C4-2B (cell line): ENCODE data around the gene LRRC3.

ENCODE experiments used
- CTCF ChIP-seq: fragments of 450-650 bp; conservative IDR thresholded peaks from 2 replicates; pipeline ENCODE4 v1.5.1; 2017; ENCODE audit warnings: mild to moderate bottlenecking
- ZFX ChIP-seq: fragments of 450-650 bp; IDR thresholded peaks from 2 replicates; pipeline ENCODE4 v1.6.1; 2017

GRCh38 chr21:44423941-44424607, 31.2 kb upstream of the LRRC3 start:
- TF ChIP-seq CTCF (no peak), ZFX (no peak)
